Body of pancreas (tissue), 4 donors: ENCODE measurements around the gene DIDO1.

ENCODE experiments used
- POLR2A ChIP-seq, 3 donors: fragments of 450-650 bp; IDR thresholded peaks; one replicate each; pipeline ENCODE4 v1.6.1; 2016; ENCODE audit warnings: antibody characterized with exemption in 3 of 3, mild to moderate bottlenecking in 2 of 3
- TF ChIP-seq, protein P1 (sequence below), 7 experiments: fragments of 450-650 bp in 4 of 7; fragments of 200-600 bp in 3 of 7; sonication (generic) in 3 of 7; IDR thresholded peaks; one replicate each; pipeline ENCODE4 v1.5.1; 2016 to 2019; ENCODE audit warnings: antibody characterized with exemption in 7 of 7

DNA sequence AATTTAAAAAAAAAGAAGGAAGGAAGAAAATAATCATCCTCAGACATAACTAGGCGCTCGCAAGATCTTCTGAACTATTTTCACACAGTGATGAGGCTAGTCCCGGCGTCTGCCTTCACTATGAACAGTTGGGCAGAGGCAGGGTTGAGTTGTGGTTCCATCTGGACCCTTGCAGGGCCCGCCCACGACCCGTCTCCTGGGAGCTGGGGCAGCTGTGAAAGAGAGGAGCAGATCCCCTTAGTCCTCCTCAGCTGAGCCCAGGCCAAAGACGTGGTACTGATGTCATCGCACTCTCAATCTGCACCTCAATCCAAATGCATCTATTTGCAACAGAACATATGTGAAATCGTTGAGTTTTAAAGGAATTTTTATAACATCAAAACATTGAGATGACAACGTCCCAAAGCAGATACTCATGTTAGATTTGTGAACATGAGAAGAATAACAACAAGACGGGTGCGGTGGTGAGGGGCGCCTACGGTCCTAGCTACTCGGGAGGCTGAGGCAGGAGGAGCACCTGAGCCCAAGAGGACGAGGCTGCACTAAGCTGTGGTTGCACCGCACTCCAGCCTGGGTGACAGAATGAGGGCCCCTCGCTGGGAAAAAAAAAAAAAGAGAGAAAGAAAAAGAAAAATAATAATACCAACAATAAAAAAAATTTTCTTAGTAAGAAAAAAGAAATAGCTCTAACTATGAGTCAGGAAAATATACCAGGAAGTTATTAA, 80.0 kb downstream of the DIDO1 start:
- TF ChIP-seq, protein P1, sequence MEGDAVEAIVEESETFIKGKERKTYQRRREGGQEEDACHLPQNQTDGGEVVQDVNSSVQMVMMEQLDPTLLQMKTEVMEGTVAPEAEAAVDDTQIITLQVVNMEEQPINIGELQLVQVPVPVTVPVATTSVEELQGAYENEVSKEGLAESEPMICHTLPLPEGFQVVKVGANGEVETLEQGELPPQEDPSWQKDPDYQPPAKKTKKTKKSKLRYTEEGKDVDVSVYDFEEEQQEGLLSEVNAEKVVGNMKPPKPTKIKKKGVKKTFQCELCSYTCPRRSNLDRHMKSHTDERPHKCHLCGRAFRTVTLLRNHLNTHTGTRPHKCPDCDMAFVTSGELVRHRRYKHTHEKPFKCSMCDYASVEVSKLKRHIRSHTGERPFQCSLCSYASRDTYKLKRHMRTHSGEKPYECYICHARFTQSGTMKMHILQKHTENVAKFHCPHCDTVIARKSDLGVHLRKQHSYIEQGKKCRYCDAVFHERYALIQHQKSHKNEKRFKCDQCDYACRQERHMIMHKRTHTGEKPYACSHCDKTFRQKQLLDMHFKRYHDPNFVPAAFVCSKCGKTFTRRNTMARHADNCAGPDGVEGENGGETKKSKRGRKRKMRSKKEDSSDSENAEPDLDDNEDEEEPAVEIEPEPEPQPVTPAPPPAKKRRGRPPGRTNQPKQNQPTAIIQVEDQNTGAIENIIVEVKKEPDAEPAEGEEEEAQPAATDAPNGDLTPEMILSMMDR (IDR thresholded peaks at IDR 0.05) = no peak
- TF ChIP-seq POLR2A (IDR thresholded peaks at IDR 0.05) = no peak
